ENCODE data around the gene JAZF1.

The JAZF1 gene

DNA sequence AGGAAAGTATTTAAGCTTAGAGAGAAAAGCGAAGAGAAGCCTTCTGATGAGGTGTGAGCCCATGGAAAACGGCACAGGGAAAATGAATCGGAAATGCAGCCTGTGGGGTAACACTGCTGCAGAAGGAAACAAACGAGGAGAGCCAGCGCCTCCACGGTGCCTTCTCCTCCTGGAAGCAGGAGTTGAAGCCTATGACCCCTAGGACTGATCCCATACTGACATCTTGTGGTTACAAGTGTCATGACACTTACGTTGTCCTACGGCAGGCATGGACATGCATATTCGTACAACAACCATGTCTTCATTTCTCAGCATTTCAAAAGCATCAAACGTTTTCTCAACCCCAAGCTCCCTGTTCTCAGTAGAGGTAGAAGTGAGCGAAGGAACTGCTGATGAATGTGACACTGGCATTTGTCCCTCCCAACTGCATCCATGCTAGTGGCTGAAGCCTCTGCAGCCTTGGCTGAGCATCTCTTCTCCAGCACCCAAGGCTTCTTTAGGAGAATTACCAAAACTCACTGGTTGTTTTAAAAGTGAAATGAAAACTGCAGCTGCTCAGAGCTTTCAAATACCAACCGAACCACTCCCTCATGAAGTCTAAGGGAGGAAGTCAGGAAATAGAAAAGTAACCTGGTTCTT lies 160.2 kb downstream of the JAZF1 start:
- ChIA-PET POLR2A (no interaction called here), CTCF (interaction anchor here (0.7 to 4.2 kb wide), 25 partner anchors 10 to 1630 kb away, joined by 3 to 37 read pairs (median 5); partner anchors contain the start of gene HOXA13)
- DNase-seq (ENCODE audit: extremely low spot score): peak; percentile 71
- TF ChIP-seq, protein P1, sequence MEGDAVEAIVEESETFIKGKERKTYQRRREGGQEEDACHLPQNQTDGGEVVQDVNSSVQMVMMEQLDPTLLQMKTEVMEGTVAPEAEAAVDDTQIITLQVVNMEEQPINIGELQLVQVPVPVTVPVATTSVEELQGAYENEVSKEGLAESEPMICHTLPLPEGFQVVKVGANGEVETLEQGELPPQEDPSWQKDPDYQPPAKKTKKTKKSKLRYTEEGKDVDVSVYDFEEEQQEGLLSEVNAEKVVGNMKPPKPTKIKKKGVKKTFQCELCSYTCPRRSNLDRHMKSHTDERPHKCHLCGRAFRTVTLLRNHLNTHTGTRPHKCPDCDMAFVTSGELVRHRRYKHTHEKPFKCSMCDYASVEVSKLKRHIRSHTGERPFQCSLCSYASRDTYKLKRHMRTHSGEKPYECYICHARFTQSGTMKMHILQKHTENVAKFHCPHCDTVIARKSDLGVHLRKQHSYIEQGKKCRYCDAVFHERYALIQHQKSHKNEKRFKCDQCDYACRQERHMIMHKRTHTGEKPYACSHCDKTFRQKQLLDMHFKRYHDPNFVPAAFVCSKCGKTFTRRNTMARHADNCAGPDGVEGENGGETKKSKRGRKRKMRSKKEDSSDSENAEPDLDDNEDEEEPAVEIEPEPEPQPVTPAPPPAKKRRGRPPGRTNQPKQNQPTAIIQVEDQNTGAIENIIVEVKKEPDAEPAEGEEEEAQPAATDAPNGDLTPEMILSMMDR (IDR thresholded peaks at IDR 0.05; ENCODE audit: control extremely low read depth, extremely low read depth, low read depth, missing control alignments): peak; percentile 88

DNA sequence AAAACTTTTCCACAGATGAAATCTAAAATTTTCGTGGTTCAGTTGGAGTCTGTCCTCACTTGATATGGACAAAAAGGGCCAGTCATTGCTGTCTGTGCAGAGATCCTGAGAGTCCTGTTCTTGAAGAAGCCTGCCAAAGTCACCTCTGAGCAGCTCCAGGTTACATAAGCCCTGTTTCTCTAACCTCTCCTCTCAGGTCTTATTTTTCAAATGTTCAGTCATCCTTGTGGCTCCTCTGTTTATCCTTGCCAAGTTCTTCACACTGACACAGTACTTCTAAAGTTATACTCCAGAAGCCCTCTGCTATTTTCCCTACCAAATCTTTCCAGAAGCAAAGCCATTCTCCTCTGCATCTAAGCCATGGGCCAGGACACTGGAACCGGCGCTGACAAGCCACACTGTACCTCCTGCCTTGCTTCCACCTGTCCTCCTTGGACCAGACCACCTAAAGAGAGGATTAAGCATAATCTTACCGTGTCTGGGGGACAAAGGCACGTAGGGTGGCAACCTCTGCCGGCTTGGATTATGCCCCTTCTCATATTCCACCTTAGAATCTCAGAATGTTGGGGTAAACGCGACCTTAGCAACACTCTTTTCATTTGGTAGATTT lies 161.6 kb downstream of the JAZF1 start:
- TF ChIP-seq, protein P1 (IDR thresholded peaks at IDR 0.05; ENCODE audit: control extremely low read depth, extremely low read depth, low read depth, missing control alignments): no peak
- ChIA-PET CTCF (interaction anchor here (1.1 to 4.2 kb wide), 10 partner anchors 8 to 824 kb away, joined by 3 to 37 read pairs (median 8); partner anchors contain the start of gene HOXA13), POLR2A (no interaction called here)
- no peak for DNase-seq (ENCODE audit: extremely low spot score)

DNA sequence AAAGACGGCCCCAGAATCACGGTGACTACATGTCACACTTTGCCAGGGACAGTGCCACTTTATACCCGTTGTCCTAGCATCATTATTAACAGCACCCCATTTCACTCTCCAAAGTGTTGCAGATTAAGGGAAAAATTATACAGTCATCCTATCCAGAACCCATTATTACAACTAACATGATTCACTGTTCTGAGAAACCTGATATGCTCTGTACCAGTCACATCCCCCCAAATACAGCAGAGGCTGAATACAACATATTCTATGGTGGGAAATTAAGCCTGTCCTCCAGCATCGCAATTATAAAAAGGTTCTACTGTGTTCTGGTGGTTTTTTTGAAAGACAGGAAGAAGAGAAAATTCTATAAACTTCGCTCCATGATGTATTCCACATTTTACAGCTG lies 162.1 kb downstream of the JAZF1 start:
- ChIA-PET POLR2A (no interaction called here), CTCF (interaction anchor here (4.2 kb wide), 1 partner anchor 823 kb away, joined by 37 read pairs; no protein-coding TSS in a partner anchor)
- DNase-seq (ENCODE audit: extremely low spot score): no peak
- TF ChIP-seq, protein P1 (IDR thresholded peaks at IDR 0.05; ENCODE audit: control extremely low read depth, extremely low read depth, low read depth, missing control alignments): no peak

DNA sequence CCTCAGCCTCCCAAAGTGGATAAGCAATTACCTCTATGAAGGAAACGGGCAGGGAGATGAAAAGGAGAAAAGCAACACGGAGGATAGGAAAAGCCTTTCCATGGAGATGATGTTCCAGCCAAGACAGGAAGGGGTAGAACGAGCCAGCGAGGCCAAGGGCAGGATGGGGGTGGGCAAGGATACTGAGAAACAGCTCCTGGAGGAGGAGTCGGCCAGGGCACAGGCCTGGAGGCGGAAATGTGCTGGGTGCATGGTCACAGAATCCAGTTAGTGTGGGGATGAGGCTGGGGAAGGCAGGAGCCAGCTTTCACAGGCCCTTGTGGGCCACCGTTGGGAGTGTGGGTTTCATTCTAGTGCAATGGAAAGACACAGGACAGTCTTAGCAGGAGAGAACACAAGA lies 162.6 kb downstream of the JAZF1 start:
- DNase-seq (ENCODE audit: extremely low spot score): no peak
- CTCF ChIA-PET: no interaction called here
- TF ChIP-seq, protein P1 (IDR thresholded peaks at IDR 0.05; ENCODE audit: control extremely low read depth, extremely low read depth, low read depth, missing control alignments): no peak
- POLR2A ChIA-PET: no interaction called here

DNA sequence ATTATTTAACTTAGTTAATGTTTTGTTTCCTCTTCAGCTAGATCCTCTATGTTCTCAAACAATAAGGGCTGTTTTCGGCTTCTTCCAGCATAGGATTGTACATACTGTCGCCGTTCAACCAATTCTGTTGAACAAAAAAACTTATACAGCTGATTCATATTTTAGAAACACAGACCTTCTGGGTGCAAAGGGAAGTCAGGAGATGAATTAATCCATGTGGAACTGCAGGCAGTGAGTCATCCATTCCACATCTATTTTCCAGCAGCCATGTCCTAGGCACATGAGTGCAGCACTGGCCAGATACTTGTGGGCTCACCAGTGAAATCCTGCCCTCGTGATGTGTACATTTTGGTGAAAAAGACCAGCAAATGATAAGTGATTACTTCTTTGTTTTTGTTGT lies 163.2 kb downstream of the JAZF1 start:
- POLR2A ChIA-PET: no interaction called here
- CTCF ChIA-PET: no interaction called here
- DNase-seq (ENCODE audit: extremely low spot score): no peak
- TF ChIP-seq, protein P1 (IDR thresholded peaks at IDR 0.05; ENCODE audit: control extremely low read depth, extremely low read depth, low read depth, missing control alignments): no peak

DNA sequence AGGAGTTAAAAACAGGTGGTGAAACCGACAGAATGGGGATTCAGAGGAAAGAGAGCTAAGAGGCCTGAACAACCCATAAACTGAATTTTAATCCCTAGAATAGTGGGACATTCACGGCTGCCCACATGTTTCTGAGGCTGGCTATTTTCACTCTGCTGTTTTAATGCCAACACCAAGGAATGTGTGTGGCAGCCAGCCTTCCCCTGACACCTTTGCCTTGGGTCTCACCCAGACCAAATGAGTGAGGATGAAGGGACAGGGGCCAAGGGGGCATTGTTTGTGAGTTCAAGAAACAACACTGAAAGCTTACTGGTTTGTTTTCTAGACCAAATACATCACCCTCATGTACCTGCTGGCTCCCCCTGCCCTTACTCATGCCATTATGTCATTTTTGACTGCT lies 164.3 kb downstream of the JAZF1 start:
- POLR2A ChIA-PET: no interaction called here
- no peak for DNase-seq (ENCODE audit: extremely low spot score)
- TF ChIP-seq, protein P1 (IDR thresholded peaks at IDR 0.05; ENCODE audit: control extremely low read depth, extremely low read depth, low read depth, missing control alignments): no peak
- CTCF ChIA-PET: interaction anchor here (1.8 kb wide), 1 partner anchor 8 kb away, joined by 5 read pairs; no protein-coding TSS in a partner anchor
